Naive B cell (primary cell): ENCODE measurements around the gene UNC5B. TPM values are rescaled to one million over a fixed set of nuclear protein-coding genes. Genes with fewer than 3 reads are reported as not detected.

ENCODE experiments used
- ATAC-seq, 2 donors: fragments of 150-1000 bp; cut with Tn5 transposase; 2 replicates each; pipeline ENCODE4 v1.10.0; 2021; ENCODE audit warnings: low read depth in 2 of 2, mild to moderate bottlenecking in 2 of 2, moderate library complexity in 2 of 2
- DNase-seq: peaks from one replicate; pipeline ENCODE4 v3.0.0; 2022
- H3K27ac Mint-ChIP-seq, 6 donors: one replicate each; pipeline ENCODE4 v1.8.0; 2020 to 2022; ENCODE audit warnings: mild to moderate bottlenecking in 6 of 6, mixed read lengths in 6 of 6, moderate library complexity in 5 of 6, inconsistent platforms in 2 of 6
- H3K27me3 Mint-ChIP-seq, 3 donors: one replicate each; pipeline ENCODE4 v1.8.0; 2021 to 2022; ENCODE audit warnings: mixed read lengths in 3 of 3, mild to moderate bottlenecking in 1 of 3
- H3K36me3 Mint-ChIP-seq, 2 donors: one replicate each; pipeline ENCODE4 v1.8.0; 2020 to 2022; ENCODE audit warnings: mixed read lengths in 2 of 2, inconsistent platforms in 1 of 2, mild to moderate bottlenecking in 1 of 2
- H3K4me1 Mint-ChIP-seq, 3 donors: one replicate each; pipeline ENCODE4 v1.8.0; 2020 to 2022; ENCODE audit warnings: mixed read lengths in 3 of 3, inconsistent platforms in 1 of 3, mild to moderate bottlenecking in 1 of 3, moderate library complexity in 1 of 3
- H3K4me3 Mint-ChIP-seq, 8 donors: one replicate each; pipeline ENCODE4 v1.8.0; 2020 to 2022; ENCODE audit warnings: mild to moderate bottlenecking in 8 of 8, mixed read lengths in 8 of 8, moderate library complexity in 8 of 8, inconsistent platforms in 2 of 8
- H3K9me3 Mint-ChIP-seq, 7 donors: one replicate each; pipeline ENCODE4 v1.8.0; 2020 to 2022; ENCODE audit warnings: mixed read lengths in 7 of 7, mild to moderate bottlenecking in 5 of 7, inconsistent platforms in 2 of 7, moderate library complexity in 1 of 7
- polyA plus RNA-seq, 6 donors: library from polyadenylated mRNA; unstranded; fragments of 300-500 nt; fragmentation: Illumina TruSeq; gene quantifications; one replicate each; pipeline ENCODE4 v1.2.3, GENCODE V29; 2021; ENCODE audit warnings: low read depth in 6 of 6

UNC5B gene
- polyA plus RNA-seq, 6 donors from 2014 or later = not detected

- H3K9me3 Mint-ChIP-seq = no peaks in the 10 kb centered on the region
- H3K36me3 Mint-ChIP-seq = peaks cover 0 to 5% of the 10 kb centered on the region in 2 donors
- H3K4me3 Mint-ChIP-seq = peak overlapping the region in 1 of 8 donors; percentile 66
- no peaks in the 10 kb centered on the region for H3K27me3 Mint-ChIP-seq
- ATAC-seq (no peak), DNase-seq (no peak)
- peak overlapping the region in 1 of 6 donors; percentile 9 for H3K27ac Mint-ChIP-seq
- H3K4me1 Mint-ChIP-seq = peaks cover 6 to 17% (median 16%) of the 10 kb centered on the region in 3 donors
Observed at GRCh38 chr10:71338728-71339495, 126.5 kb downstream of the UNC5B start.

- Mint-ChIP-seq H3K36me3 (peaks cover 0 to 5% of the 10 kb centered on the region in 2 donors), H3K4me1 (peaks cover 2 to 13% (median 9%) of the 10 kb centered on the region in 3 donors), H3K9me3 (no peaks in the 10 kb centered on the region), H3K27me3 (no peaks in the 10 kb centered on the region), H3K27ac (peak overlapping the region in 2 of 6 donors; percentile 69 to 72), H3K4me3 (no peak overlapping the region)
- no peak for DNase-seq
- ATAC-seq = no peak
Observed at GRCh38 chr10:71339796-71340589, 127.6 kb downstream of the UNC5B start.

GRCh38 chr10:71342573-71343391 lies 130.4 kb downstream of the UNC5B start:
- no peaks in the 10 kb centered on the region for H3K27me3 Mint-ChIP-seq
- H3K27ac Mint-ChIP-seq = no peak overlapping the region
- H3K4me3 Mint-ChIP-seq = no peak overlapping the region
- ATAC-seq (no peak), DNase-seq (no peak)
- H3K36me3 Mint-ChIP-seq = no peaks in the 10 kb centered on the region
- H3K9me3 Mint-ChIP-seq = no peaks in the 10 kb centered on the region
- peaks cover 0 to 3% (median 0%) of the 10 kb centered on the region in 3 donors for H3K4me1 Mint-ChIP-seq

GRCh38 chr10:71343392-71343773 lies 131.0 kb downstream of the UNC5B start:
- Mint-ChIP-seq H3K4me1 (peaks cover 0 to 3% (median 0%) of the 10 kb centered on the region in 3 donors), H3K27ac (no peak overlapping the region)

GRCh38 chr10:71344154-71344925 lies 132.0 kb downstream of the UNC5B start:
- no peaks in the 10 kb centered on the region for H3K9me3 Mint-ChIP-seq
- DNase-seq (no peak), ATAC-seq (no peak)
- H3K27me3 Mint-ChIP-seq = no peaks in the 10 kb centered on the region
- H3K4me3 Mint-ChIP-seq = no peak overlapping the region
- H3K4me1 Mint-ChIP-seq = peaks cover 0 to 3% (median 0%) of the 10 kb centered on the region in 3 donors
- no peak overlapping the region for H3K27ac Mint-ChIP-seq
- H3K36me3 Mint-ChIP-seq = peaks cover 0 to 2% of the 10 kb centered on the region in 2 donors

More at GRCh38 chr10:71343392-71343773, 131.0 kb downstream of the UNC5B start:
- Mint-ChIP-seq H3K9me3 (no peaks in the 10 kb centered on the region), H3K27me3 (no peaks in the 10 kb centered on the region), H3K4me3 (no peak overlapping the region), H3K36me3 (no peaks in the 10 kb centered on the region)
- no peak for ATAC-seq
- DNase-seq = no peak

GRCh38 chr10:71344993-71345480 lies 132.7 kb downstream of the UNC5B start:
- H3K9me3 Mint-ChIP-seq = no peaks in the 10 kb centered on the region
- DNase-seq (no peak), ATAC-seq (no peak)
- H3K36me3 Mint-ChIP-seq = peaks cover 0 to 8% of the 10 kb centered on the region in 2 donors
- H3K27me3 Mint-ChIP-seq = no peaks in the 10 kb centered on the region
- no peak overlapping the region for H3K4me3 Mint-ChIP-seq
- peaks cover 0 to 7% (median 0%) of the 10 kb centered on the region in 3 donors for H3K4me1 Mint-ChIP-seq
- peak overlapping the region in 1 of 6 donors; percentile 21 for H3K27ac Mint-ChIP-seq

GRCh38 chr10:71345694-71346093 lies 133.3 kb downstream of the UNC5B start:
- Mint-ChIP-seq H3K27me3 (no peaks in the 10 kb centered on the region), H3K4me1 (peaks cover 0 to 5% (median 0%) of the 10 kb centered on the region in 3 donors), H3K9me3 (no peaks in the 10 kb centered on the region), H3K4me3 (no peak overlapping the region), H3K36me3 (peaks cover 0 to 8% of the 10 kb centered on the region in 2 donors), H3K27ac (no peak overlapping the region)
- ATAC-seq (no peak), DNase-seq (no peak)

DNA sequence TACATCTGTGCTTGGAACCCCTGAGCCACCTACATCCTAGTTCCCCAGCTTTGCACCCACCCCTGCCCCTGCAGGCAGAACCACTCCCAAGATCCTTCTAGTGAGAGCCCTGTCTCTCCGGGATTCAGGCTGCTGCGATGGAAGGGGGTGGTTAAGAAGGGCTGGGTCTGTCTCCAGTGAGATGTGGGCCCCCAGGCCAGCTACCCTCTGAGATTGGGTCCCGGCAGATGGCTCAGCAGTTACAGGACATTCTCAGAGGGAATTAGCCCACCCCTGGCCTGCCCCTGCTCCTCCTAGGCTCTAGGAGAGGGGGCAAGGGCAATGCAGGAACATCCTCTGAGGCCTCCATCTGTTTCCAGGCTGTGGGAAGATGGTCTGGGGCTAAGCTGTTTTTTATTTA lies 134.4 kb downstream of the UNC5B start:
- Mint-ChIP-seq H3K27ac (peak overlapping the region in 1 of 6 donors; percentile 37), H3K36me3 (peaks cover 0 to 8% of the 10 kb centered on the region in 2 donors), H3K9me3 (no peaks in the 10 kb centered on the region), H3K4me1 (peaks cover 0 to 4% (median 0%) of the 10 kb centered on the region in 3 donors), H3K4me3 (no peak overlapping the region), H3K27me3 (no peaks in the 10 kb centered on the region)
- DNase-seq (no peak), ATAC-seq (no peak)

- Mint-ChIP-seq H3K4me3 (no peak overlapping the region), H3K9me3 (no peaks in the 10 kb centered on the region), H3K27me3 (no peaks in the 10 kb centered on the region), H3K27ac (no peak overlapping the region), H3K4me1 (peaks cover 0 to 4% (median 0%) of the 10 kb centered on the region in 3 donors), H3K36me3 (peaks cover 0 to 15% of the 10 kb centered on the region in 2 donors)
- ATAC-seq = no peak
- no peak for DNase-seq
Observed at GRCh38 chr10:71347587-71348395, 135.4 kb downstream of the UNC5B start.

GRCh38 chr10:71348850-71349249 lies 136.5 kb downstream of the UNC5B start:
- no peak overlapping the region for H3K27ac Mint-ChIP-seq
- peaks cover 0 to 4% (median 0%) of the 10 kb centered on the region in 3 donors for H3K4me1 Mint-ChIP-seq
- H3K9me3 Mint-ChIP-seq = no peaks in the 10 kb centered on the region
- ATAC-seq = no peak
- H3K27me3 Mint-ChIP-seq = no peaks in the 10 kb centered on the region
- H3K36me3 Mint-ChIP-seq = peaks cover 7 to 15% of the 10 kb centered on the region in 2 donors
- no peak overlapping the region for H3K4me3 Mint-ChIP-seq
- no peak for DNase-seq

DNA sequence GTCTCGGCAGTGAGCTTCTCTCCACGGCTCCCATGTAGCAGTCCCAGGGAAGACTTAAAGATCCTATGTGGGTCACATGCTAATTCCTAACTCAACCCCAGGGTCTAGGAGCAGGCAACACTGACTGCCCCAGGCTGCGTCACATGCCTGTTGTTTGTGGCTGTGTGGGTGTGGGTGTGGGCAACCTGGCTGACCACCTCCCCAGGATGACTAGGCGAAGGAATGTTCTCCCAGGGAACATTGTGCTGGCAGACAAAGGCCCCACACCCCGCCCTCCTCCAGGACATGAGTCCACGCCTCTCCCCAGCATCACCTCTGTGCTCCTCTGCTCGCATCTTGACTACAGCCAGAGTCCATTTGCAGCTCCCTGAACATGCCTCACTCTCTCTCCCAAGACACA lies 137.0 kb downstream of the UNC5B start:
- H3K36me3 Mint-ChIP-seq = peaks cover 8 to 15% of the 10 kb centered on the region in 2 donors

GRCh38 chr10:71351087-71351486 lies 138.7 kb downstream of the UNC5B start:
- ATAC-seq (no peak), DNase-seq (no peak)
- no peaks in the 10 kb centered on the region for H3K9me3 Mint-ChIP-seq
- H3K27ac Mint-ChIP-seq = peak overlapping the region in 2 of 6 donors; percentile 56 to 88
- peaks cover 8 to 15% of the 10 kb centered on the region in 2 donors for H3K36me3 Mint-ChIP-seq
- H3K4me3 Mint-ChIP-seq = no peak overlapping the region
- peaks cover 0 to 4% (median 0%) of the 10 kb centered on the region in 3 donors for H3K4me1 Mint-ChIP-seq
- H3K27me3 Mint-ChIP-seq = no peaks in the 10 kb centered on the region

More for the DNA sequence above, 137.0 kb downstream of the UNC5B start:
- Mint-ChIP-seq H3K27ac (peak overlapping the region in 1 of 6 donors; percentile 92), H3K4me3 (peak overlapping the region in 1 of 8 donors; percentile 42), H3K4me1 (peaks cover 0 to 4% (median 0%) of the 10 kb centered on the region in 3 donors), H3K27me3 (no peaks in the 10 kb centered on the region), H3K9me3 (no peaks in the 10 kb centered on the region)
- DNase-seq = no peak
- no peak for ATAC-seq
